AG09309 (cell line): ENCODE measurements around the gene ANKRD33.
A peak's percentile ranks its signal among the peaks of the same experiment; 100 is the strongest.

Source experiments
- DNase-seq: peaks from one replicate; pipeline ENCODE4 v3.0.0-alpha.2; 2010; ENCODE audit warnings: low read depth
- H3K4me3 ChIP-seq: 2 replicates; pipeline ENCODE4 v1.5.1; 2011; ENCODE audit warnings: mild to moderate bottlenecking, low read depth, low read length, moderate library complexity; ENCODE audit not compliant: control insufficient read depth
- TF ChIP-seq, protein P1 (sequence below): IDR thresholded peaks from 2 replicates; pipeline ENCODE4 v1.5.1; 2011; ENCODE audit warnings: mild to moderate bottlenecking, low read depth, low read length, inconsistent platforms; ENCODE audit not compliant: insufficient read depth, control insufficient read depth; ENCODE audit errors: missing control alignments

ANKRD33 gene

DNA sequence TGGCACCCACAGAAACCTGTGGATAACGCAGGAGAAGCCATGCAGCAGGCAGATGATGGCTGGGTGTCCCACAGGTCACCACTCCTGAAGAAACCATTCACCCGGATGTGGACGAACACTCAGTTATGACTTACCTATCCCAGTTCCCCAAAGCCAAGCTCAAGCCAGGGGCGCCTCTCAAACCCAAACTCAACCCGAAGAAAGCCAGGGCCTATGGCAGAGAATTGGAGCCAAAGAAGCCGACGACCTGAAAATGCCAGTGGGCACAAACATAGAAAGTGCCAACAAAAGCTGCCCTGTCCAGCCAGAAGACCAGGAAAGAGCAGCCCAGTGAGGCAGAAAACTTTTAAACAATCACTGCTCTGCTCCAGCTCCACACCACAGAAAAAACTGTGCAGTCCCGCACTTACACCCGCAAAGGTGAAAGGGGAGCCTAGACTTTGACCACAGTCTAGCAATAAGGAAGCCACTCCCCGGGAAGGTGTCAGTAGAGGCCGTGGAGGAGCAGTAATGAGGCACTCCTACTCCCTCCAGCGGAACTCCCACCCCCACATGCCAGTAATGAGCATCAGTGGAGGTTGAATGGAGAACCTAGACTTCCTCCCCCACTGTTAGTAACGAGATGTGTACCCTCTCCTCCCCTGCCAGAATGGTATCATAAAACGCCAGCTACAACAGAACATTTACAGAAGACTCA is 13.4 kb downstream of the ANKRD33 start:
- H3K4me3 ChIP-seq: no peak overlapping the region
- TF ChIP-seq, protein P1, sequence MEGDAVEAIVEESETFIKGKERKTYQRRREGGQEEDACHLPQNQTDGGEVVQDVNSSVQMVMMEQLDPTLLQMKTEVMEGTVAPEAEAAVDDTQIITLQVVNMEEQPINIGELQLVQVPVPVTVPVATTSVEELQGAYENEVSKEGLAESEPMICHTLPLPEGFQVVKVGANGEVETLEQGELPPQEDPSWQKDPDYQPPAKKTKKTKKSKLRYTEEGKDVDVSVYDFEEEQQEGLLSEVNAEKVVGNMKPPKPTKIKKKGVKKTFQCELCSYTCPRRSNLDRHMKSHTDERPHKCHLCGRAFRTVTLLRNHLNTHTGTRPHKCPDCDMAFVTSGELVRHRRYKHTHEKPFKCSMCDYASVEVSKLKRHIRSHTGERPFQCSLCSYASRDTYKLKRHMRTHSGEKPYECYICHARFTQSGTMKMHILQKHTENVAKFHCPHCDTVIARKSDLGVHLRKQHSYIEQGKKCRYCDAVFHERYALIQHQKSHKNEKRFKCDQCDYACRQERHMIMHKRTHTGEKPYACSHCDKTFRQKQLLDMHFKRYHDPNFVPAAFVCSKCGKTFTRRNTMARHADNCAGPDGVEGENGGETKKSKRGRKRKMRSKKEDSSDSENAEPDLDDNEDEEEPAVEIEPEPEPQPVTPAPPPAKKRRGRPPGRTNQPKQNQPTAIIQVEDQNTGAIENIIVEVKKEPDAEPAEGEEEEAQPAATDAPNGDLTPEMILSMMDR: no peak
- no peak for DNase-seq

DNA sequence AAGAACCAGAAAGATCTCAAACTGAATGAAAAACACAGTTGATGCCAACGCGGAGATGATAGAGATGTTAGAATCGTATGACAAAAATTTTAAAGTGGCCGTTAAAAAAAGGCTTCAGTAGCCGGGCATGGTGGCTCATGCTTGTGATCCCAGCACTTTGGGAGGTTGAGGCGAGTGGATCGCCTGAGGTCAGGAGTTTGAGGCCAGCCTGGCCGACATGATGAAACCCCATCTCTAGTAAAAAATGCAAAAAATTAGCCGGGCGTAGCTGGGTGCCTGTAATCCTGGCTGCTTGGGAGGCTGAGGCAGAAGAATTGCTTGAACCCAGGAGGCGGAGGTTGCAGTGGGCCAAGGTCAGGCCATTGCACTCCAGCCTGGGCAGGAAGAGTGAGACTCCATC is 14.0 kb downstream of the ANKRD33 start:
- TF ChIP-seq, protein P1: no peak
- no peak overlapping the region for H3K4me3 ChIP-seq
- DNase-seq: no peak

DNA sequence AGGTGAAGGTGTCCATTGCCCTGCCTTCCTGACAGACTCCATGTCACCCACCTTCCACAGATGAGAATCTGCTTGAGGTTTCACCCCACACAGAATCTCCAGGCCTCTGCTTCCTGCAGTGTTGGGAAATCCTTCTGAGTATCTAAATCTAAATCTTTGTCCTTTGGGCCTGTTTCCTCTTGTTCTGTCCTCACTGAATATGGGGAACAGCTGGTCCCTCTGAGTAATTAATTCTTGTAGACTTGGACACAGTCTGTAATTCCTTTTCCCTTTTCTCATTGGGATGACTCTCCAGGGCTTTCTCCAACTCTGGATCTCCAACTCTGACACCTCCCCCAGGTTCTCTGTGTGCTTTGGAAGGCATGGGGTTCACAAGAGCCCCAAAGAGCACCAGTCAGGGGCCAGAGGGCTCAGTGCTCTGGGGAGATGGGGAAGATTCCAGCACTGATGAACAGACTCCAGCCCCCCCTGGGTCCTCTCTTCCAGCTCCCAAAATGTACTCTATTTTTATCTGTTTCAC is 17.1 kb downstream of the ANKRD33 start:
- TF ChIP-seq, protein P1: no peak
- no peak for DNase-seq
- H3K4me3 ChIP-seq: no peak overlapping the region

DNA sequence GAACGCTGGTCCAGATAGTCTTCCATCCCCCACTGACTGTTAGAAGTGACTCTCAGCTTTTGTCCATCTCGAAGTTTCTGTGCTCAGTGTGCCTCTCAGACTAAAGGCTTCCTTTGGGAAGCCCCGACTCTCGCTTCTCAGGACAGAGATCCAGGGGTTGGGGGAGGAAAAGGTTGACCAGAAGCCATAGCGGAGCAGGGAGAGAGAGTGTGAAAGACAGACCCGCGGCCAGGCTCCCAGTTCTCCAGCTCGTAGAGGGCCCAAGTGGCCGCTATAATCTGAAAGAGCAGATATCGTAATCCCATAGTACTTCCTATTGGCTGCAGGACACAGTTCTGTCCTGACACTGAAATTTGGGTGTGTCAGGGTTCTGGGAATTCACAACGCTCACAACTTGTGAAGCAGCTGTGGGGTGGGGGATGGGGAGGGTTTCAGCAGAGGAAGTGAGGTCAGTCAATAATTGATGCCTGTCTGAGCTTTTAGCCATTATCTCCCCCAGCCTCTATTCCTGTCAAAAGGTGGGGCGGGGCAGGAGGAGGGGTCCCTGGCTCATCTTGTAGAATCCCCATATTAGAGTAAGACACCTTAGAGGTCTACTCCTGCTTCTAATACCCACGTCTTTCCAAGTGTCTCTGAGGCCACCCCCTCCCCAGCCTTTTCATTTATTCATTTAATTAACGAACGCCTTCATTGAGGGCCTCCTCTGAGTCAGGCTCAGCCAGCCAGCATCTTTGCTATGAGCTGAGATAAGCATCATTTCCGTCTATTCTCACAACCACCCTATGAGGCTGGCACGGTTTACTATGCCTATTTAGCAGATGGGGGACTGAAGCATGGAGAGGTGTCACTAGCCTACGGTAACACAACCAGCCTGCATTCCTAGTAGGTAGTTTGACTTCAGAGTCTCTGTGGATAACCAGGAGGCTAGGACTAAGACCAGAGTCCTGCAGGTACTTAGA is 17.8 kb downstream of the ANKRD33 start:
- TF ChIP-seq, protein P1: no peak
- H3K4me3 ChIP-seq: no peak overlapping the region
- no peak for DNase-seq

DNA sequence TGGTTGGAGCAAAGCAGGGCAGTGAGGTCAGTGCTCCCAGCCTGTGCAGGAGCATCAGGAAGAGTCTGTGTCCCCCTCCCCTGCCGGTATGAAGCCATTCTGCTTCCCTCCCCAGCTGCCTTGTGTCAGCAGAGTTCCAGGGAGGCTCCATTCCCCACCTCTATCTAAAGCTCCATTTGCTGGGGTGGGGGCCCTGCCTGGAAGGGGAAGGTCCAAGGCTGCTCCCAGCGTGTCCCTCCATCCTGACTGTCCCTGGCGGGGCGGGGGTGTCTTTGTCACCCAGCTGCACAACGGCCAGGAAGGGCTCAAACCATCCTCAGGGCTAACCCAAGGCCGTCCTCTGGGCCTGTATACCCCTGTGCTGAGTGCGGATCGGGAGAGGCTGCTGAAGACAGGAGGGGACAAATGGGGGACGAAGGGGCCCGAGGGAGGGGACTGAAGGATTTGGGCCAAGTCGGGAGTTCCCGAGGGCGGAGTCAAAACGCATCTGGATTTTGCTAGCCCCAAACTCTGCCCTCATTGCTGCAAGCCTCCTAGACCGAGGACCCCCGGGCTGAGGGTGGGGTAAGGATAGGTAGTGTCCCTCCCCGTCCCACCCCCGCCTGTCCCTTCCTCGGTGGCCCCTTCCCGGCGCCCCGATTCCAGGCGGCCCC is 18.7 kb downstream of the ANKRD33 start:
- TF ChIP-seq, protein P1: no peak
- H3K4me3 ChIP-seq: peak overlapping the region; percentile 51
- no peak for DNase-seq
